SK-N-MC (cell line): Measurements from ENCODE around the gene SLC39A11.

Experiments
- EZH2 ChIP-seq: fragments of 200-600 bp; sonication (generic); IDR thresholded peaks from one replicate; pipeline ENCODE4 v1.6.1; 2017; ENCODE audit warnings: antibody characterized with exemption
- FOXP2 ChIP-seq: optimal IDR thresholded peaks from 2 replicates; pipeline ENCODE3; 2011; ENCODE audit warnings: mild to moderate bottlenecking, moderate library complexity; ENCODE audit not compliant: insufficient read depth; ENCODE audit errors: extremely low read length, control extremely low read depth
- POLR2AphosphoS5 ChIP-seq: IDR thresholded peaks from 2 replicates; pipeline ENCODE4 v1.6.1; 2012; ENCODE audit warnings: mild to moderate bottlenecking, low read depth, low read length, borderline replicate concordance

DNA sequence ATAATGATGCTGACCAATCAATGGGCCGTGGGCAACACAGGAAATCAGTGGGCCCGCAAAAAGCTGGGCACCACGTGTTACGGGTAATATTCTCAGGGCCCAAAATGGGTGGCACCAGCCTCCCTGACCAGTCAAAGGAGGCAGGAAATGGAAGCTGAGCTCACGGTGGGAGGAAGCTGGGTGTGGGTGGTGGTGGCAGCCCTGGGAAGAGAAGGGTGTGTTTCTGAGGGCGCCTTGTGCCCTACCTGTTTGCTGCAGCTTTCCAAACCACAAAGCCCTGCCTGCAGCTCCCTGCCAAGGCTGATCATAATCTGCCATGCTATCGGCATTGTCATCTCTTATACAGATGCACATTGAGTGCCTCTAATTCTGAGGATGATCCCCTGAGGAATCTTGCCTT is 457.9 kb downstream of the SLC39A11 start:
- TF ChIP-seq POLR2AphosphoS5 (no peak), EZH2 (no peak), FOXP2 (no peak)
